Measurements from ENCODE around the gene TMTC1.

TMTC1 gene

DNA sequence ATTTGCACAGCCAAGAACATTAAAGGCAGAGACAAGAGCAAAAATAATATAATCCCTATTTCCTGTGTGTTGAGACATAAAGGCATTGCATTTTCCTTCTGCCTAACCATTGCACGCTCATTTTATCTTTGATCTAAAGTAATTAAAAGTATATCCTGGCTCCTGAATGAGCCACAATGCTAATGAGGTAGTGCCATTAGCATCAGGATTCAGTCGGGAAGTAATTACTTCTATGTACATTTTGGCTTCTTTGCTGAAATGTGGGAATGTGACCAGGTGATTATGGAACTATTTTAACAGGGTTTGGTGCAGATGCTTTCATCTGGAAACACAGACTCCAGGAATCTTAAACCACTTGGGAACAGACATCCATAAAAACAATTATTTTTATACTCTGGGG, 77.4 kb downstream of the TMTC1 start:
- DNase-seq: no peak

- DNase-seq: no peak
Measured at GRCh38 chr12:29703528-29703927, 80.2 kb downstream of the TMTC1 start.

DNA sequence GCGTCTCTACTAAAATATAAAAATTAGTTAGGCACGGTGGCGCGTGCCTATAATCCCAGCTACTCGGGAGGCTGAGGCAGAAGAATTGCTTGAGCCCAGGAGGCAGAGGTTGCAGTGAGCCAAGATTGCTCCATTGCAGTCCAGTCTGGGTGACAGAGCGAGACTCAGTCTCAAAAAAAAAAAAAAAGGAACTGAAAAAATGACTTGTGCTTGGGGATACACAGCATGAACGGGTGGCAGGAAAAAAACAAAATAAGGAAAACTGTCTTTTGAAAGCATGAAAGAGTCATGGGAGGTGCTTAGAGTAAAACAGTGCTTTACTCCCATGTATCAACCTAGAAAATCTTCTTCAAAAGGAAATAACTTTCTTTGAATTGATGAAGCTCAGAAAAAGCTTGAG, 80.8 kb downstream of the TMTC1 start:
- DNase-seq: no peak

GRCh38 chr12:29702222-29702621, 81.5 kb downstream of the TMTC1 start:
- no peak for DNase-seq

DNA sequence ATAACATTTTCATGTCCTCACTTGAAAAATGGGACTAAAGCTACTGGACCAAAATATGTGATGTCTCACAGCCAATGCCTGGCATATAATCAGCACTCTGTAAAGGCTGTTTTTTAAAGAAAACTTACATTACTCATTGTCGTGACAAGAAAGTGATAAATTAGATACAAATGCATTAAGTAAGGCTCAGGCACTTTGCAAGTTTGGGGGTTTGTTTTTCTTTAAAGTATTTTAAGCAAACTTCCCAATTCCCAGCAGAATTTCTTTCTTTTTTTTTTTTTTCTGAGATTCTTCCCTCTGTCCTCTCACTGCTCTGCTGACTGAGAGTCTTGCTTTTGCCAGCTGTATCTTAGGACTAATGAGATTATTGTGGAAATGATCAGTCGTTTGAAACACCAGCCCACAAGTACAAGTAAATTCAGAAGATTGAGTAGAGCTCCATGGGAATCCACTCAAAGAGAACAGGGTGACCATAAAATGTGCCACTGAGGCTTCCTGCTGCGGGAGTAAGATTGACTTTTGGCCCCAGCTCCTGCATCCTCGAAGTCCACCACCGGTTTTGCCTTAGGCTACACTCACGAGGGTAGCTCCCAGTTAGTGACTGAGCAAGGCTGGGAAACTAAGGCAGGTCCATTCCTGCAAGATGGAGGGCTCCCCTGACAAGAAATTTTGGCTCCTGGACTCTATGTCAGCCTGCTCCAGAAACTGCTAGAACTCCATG, 82.8 kb downstream of the TMTC1 start:
- DNase-seq: no peak

DNA sequence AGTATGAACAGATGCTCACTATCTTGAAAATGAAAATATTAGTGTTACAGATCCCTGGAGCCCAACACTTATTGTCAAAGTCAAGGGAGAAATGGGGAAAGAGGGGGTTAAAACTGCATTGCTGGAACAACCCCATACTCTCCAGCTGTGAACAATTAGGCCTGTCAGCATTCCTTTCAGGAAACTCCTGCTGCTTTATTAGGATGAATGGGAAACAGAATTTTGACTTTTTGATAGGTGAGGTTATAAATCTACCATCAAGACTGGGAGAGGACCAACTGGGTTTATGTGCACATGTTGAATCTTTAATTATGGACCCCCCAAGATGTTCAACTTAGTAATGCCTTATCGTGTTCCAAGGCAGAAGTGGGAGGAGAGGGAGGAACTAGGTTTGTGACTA, 85.0 kb downstream of the TMTC1 start:
- DNase-seq: no peak

- DNase-seq: no peak
Measured at GRCh38 chr12:29695800-29696199, 87.9 kb downstream of the TMTC1 start.

- no peak for DNase-seq
Measured at GRCh38 chr12:29695026-29695425, 88.7 kb downstream of the TMTC1 start.

- DNase-seq: no peak
Measured at GRCh38 chr12:29694002-29694401, 89.7 kb downstream of the TMTC1 start.

- DNase-seq: no peak
Measured at GRCh38 chr12:29692237-29692636, 91.5 kb downstream of the TMTC1 start.

DNA sequence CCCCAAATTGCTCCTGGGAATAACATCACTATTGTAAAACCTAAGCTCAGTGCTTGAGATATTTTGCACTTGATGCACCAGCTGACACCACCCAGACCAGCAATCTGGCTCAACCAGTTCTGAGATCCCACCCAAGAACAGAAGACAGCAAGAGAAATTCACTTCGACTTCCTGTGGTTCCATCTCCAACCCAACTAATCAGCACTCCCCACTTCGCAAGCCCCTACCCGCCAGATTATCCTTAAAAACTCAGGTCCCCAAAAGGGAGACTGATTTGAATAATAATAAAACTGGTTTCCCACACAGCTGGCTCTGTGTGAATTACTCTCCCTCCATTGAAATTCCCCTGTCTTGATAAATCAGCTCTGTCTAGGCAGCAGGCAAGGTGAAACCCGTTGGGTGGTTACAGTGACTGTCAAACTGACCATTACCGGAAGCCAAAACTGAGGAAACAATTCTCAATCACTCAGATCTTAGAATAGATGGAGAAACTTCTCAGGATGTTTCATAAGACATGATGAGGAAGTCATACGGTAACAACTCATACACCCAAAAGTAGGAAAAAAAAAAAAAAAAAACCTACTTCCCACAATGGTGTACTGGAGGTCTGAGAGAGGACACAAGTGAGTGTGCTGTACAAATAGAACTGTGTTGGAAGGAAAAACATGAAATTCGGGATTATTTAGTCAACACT, 92.4 kb downstream of the TMTC1 start:
- no peak for DNase-seq

GRCh38 chr12:29690728-29691127, 93.0 kb downstream of the TMTC1 start:
- no peak for DNase-seq

DNA sequence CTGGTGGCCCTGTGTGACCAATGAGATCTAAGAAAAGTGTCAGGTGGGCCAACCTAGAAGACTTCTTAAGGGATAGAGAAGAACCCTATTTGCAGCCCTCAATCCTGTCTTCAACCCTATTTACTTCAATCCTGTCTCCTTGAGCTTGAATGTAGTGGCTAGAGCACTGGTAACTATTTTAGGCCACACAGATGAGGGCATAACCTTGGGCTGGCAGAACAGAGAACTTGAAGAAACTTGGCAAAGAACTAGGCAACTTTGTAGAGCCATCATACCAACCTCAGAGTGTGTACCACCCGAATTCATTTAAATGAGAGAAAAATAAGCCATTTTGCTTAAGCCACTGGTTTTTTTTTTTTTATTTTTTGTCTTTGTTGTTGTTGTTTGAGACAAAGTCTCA, 94.8 kb downstream of the TMTC1 start:
- DNase-seq: no peak

GRCh38 chr12:29682088-29682487, 101.7 kb downstream of the TMTC1 start:
- DNase-seq: no peak

DNA sequence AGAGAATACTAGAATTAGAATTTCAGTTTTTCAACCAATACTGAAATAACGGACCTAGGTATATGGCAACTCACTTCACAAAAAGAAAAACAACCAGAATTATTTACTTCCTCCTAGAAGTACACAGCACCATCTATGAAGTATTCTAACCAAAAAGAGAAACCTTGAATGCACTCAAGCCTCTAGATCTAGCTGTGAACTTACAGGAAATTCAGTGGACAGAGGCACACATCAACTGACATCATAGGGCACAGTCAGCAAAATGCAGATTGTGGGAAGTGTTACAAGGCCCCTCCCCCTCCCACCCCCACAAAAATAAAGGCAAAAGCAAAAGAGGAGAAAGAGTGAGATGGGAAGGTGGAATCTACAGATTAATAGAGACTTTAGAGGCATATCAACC, 102.4 kb downstream of the TMTC1 start:
- no peak for DNase-seq

- no peak for DNase-seq
Measured at GRCh38 chr12:29676676-29677075, 107.1 kb downstream of the TMTC1 start.

GRCh38 chr12:29674463-29674862, 109.3 kb downstream of the TMTC1 start:
- DNase-seq: no peak

GRCh38 chr12:29673346-29673745, 110.4 kb downstream of the TMTC1 start:
- DNase-seq: no peak

DNA sequence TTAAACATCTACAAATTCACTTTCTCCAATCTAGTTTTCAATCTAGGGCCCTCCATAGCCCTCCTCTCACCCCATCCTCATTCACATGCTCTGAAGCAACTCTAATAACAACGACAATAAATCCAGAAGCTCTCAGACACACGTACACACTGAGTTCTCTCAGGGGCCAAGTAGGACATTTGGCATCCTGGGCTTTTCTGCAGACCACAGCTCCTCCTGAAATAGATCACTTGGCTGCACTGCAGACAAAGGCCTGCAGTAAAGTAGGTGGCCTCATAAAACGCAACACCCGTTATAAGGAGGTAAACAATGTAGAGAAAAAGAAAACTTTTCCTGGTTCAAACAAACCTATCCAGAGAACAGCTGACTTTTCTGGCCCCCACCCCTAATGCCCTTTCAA, 111.2 kb downstream of the TMTC1 start:
- DNase-seq: no peak

DNA sequence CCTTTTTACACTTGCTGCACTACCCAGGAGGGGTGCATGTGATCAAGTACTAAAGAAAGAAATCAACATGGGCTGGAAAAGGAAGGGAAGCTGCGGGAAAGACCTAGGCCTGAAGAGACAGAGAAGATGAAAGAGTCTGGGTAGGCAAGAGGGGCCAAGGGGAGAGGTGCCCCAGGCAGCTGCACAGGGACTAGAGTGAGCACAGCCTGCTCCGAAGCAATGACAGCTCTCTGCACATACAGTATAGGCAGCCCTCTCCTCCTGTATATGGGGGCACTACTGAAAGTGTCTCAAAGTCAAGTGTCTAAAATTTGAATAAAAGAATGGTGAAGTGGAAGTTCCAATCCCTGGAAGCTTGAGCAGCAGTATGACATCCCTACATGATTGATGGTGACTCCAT, 112.0 kb downstream of the TMTC1 start:
- DNase-seq: no peak

DNA sequence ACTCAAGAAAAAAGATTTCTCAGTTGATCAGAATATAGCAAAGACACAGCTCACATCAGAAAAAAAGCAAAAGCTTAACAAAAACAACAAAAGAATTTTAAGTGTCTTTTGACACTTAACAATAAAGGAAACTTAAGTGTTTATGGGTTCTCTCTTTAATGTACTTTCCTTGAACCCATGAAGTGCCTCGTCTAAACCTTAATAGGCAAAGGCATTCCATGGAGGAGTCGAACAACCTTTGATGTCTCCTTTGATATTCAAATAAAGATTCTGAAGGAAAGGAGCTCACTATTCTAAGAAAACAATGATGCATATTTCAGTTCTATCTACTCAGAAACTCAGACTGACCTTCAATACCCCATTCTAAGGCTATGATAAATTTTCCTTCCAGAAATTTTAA, 116.7 kb downstream of the TMTC1 start:
- no peak for DNase-seq

GRCh38 chr12:29665107-29665506, 118.6 kb downstream of the TMTC1 start:
- no peak for DNase-seq

DNA sequence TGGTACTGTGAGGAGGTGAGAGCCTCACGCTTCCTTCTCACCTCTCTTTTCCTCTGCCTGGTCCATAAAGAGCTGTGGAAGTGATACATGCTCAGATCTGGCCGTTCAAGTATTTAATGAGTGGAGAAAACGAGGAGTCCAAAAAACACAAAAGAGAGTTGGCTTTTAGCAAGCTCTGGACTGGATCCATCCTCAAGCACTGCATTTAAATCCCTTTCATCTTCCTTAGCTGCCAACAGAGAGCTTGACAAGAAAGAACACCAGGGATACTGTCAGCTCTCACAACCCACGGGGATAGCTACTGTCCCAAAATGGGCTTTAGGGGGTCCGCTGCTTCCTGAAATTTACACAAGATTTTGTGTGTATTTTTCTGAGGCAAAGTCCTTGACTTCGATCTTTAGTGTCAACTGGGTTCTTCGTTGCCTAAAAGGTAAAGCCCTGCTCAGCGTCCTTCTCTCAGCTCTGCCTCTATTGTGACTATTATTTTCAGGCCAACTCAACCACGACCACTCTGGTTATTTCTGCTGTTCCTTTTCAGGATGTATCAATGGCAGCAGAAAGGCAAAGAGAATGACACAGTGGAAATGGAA, 120.9 kb downstream of the TMTC1 start:
- DNase-seq: no peak

DNA sequence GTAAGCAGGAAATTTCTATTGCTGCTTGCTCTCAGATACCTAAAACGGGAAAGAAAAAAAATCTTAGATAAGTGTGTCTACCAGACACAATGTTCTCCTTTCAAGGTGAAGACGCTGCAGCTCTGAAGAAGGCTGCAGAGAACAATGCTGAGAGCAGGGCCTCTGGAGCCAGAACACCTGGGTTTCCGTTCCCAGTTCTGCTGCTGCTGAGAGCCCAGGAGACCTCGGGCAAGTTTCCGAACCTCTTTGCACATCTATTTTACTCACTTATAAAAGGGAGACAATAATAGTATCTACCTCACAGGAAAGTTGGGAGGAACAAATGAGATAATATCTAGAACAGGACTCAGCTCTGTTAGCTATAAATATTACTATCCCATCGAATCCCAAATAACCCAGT, 122.9 kb downstream of the TMTC1 start:
- no peak for DNase-seq
